Thoracic aorta (tissue), 2 donors: ENCODE measurements around the gene CTNNA2. TPM values are rescaled to one million over a fixed set of nuclear protein-coding genes. Genes with fewer than 3 reads are reported as not detected.

Experiments
- ATAC-seq: fragments of 150-250 bp; one replicate; pipeline ENCODE4 v1.8.0; 2017; ENCODE audit warnings: low read depth; ENCODE audit not compliant: insufficient number of reproducible peaks, low FRiP score
- DNase-seq: peaks from one replicate; pipeline ENCODE4 v3.0.0-alpha.2; 2020; ENCODE audit warnings: low spot score
- H3K27ac ChIP-seq, 2 donors: fragments of 200-600 bp; sonication (generic); 1 replicate in 1 of 2; 2 replicates in 1 of 2; pipeline ENCODE4 v1.5.1; 2016; ENCODE audit warnings: mild to moderate bottlenecking in 2 of 2, moderate library complexity in 2 of 2
- H3K27me3 ChIP-seq: fragments of 200-600 bp; sonication (generic); replicated peaks from 2 replicates; pipeline ENCODE4 v1.6.0; 2016; ENCODE audit warnings: mild to moderate bottlenecking; ENCODE audit not compliant: insufficient read depth
- H3K36me3 ChIP-seq: fragments of 200-600 bp; sonication (generic); one replicate; pipeline ENCODE4 v1.5.1; 2016
- H3K4me1 ChIP-seq, 2 donors: fragments of 200-600 bp; sonication (generic); 1 replicate in 1 of 2; 2 replicates in 1 of 2; pipeline versions ENCODE4 v1.5.1 to v1.6.0; 2016; ENCODE audit warnings: low read depth in 2 of 2, mild to moderate bottlenecking in 1 of 2; ENCODE audit not compliant: control insufficient read depth in 1 of 2
- H3K4me3 ChIP-seq: fragments of 200-600 bp; sonication (generic); 2 replicates; pipeline ENCODE4 v1.5.1; 2016; ENCODE audit warnings: mild to moderate bottlenecking
- H3K9me3 ChIP-seq: fragments of 200-600 bp; sonication (generic); 2 replicates; pipeline ENCODE4 v1.5.1; 2016
- CTCF ChIP-seq: fragments of 200-600 bp; sonication (generic); IDR thresholded peaks from one replicate; pipeline ENCODE4 v1.5.1; 2019; ENCODE audit warnings: antibody characterized with exemption
- total RNA-seq, 2 donors: library from RNA; depleted of rRNA; stranded (reverse); fragments of >200 nt; gene quantifications; one replicate each; pipeline versions ENCODE4 v1.1.0 to v1.2.3, GENCODE V29; 2016

Gene CTNNA2
- total RNA-seq, 2 donors from 2014 or later = not detected

DNA sequence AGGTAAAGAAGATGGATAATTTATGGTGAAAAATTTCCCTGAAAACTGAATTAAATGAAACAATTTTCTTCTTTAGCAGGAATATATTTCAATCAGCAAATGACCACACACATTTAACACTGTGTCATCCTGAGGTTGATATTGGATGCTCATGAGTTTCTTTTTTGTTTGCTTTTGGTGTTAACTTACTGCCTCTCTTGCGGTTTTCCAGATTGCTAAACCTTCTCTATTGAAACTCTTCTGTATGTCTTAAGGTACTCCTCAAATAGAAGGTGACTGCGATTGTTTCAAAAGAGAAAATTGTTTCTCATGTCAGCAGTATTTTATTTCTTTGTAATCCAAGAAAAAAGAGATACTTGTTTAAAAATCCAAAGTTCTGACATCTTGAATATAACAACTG is 692.6 kb downstream of the CTNNA2 start:
- H3K27me3 ChIP-seq = no peaks in the 10 kb centered on the region
- DNase-seq (no peak), ATAC-seq (no peak)
- H3K4me3 ChIP-seq = no peak overlapping the region
- H3K27ac ChIP-seq = no peak overlapping the region
- TF ChIP-seq CTCF = no peak
- H3K9me3 ChIP-seq = no peaks in the 10 kb centered on the region
- H3K36me3 ChIP-seq = no peaks in the 10 kb centered on the region
- H3K4me1 ChIP-seq = no peaks in the 10 kb centered on the region

DNA sequence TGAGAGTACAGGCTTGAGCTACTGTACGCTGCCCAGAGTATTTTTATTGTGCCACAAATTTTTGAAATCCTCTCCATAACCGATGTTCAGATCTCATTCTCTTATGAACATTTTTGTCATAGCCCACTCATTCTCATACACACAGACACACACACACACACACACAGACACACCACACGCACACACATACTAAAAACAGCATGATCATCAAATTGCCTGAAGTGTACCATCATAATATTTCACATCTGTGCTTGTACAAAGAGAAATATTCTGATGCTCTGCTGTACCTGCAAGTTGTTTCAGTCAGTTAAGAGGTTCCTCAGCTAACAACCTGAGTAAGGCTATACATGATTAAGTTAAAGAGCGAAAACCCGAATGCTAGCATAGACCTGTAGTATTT is 696.6 kb downstream of the CTNNA2 start:
- no peaks in the 10 kb centered on the region for H3K27me3 ChIP-seq
- H3K4me3 ChIP-seq = no peak overlapping the region
- no peaks in the 10 kb centered on the region for H3K4me1 ChIP-seq
- H3K36me3 ChIP-seq = no peaks in the 10 kb centered on the region
- H3K27ac ChIP-seq = no peak overlapping the region
- DNase-seq (no peak), ATAC-seq (no peak)
- TF ChIP-seq CTCF = no peak
- H3K9me3 ChIP-seq = no peaks in the 10 kb centered on the region

DNA sequence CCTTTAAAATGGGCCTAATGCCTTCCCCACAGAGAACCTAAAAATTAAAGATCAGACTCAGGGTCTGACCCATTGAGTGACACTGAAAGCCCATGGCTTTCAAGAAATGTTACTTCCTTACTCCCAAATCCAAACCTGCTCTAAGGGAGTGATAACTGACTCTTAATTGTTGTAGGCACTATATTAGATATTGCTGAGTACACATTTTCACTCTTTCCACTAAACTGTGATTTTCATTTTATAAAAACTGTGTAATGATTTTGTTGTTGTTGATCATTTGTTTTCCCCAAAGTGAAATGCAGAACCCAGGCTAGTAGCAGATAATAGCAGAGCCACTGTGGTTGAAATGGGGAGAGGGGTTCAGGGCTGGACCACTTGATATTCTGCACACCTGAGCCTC is 704.6 kb downstream of the CTNNA2 start:
- Histone ChIP-seq H3K9me3 (no peaks in the 10 kb centered on the region), H3K27me3 (no peaks in the 10 kb centered on the region)
- TF ChIP-seq CTCF = no peak

GRCh38 chr2:80222644-80223043 is 709.8 kb downstream of the CTNNA2 start:
- DNase-seq (no peak), ATAC-seq (no peak)
- no peaks in the 10 kb centered on the region for H3K9me3 ChIP-seq
- no peaks in the 10 kb centered on the region for H3K27me3 ChIP-seq
- H3K4me3 ChIP-seq = no peak overlapping the region
- H3K27ac ChIP-seq = no peak overlapping the region
- H3K36me3 ChIP-seq = no peaks in the 10 kb centered on the region
- no peaks in the 10 kb centered on the region for H3K4me1 ChIP-seq
- TF ChIP-seq CTCF = no peak

More for the DNA sequence above, 704.6 kb downstream of the CTNNA2 start:
- ATAC-seq = no peak
- no peak overlapping the region for H3K4me3 ChIP-seq
- no peak for DNase-seq
- H3K27ac ChIP-seq = no peak overlapping the region
- H3K4me1 ChIP-seq = no peaks in the 10 kb centered on the region
- no peaks in the 10 kb centered on the region for H3K36me3 ChIP-seq

GRCh38 chr2:80231421-80231820 is 718.6 kb downstream of the CTNNA2 start:
- no peak for TF ChIP-seq CTCF
- H3K36me3 ChIP-seq = no peaks in the 10 kb centered on the region
- no peak overlapping the region for H3K4me3 ChIP-seq
- no peak overlapping the region for H3K27ac ChIP-seq
- ATAC-seq = no peak
- no peak for DNase-seq
- no peaks in the 10 kb centered on the region for H3K9me3 ChIP-seq
- no peaks in the 10 kb centered on the region for H3K4me1 ChIP-seq
- H3K27me3 ChIP-seq = no peaks in the 10 kb centered on the region
